ENCODE results near the gene PRKCE.

PRKCE gene

DNA sequence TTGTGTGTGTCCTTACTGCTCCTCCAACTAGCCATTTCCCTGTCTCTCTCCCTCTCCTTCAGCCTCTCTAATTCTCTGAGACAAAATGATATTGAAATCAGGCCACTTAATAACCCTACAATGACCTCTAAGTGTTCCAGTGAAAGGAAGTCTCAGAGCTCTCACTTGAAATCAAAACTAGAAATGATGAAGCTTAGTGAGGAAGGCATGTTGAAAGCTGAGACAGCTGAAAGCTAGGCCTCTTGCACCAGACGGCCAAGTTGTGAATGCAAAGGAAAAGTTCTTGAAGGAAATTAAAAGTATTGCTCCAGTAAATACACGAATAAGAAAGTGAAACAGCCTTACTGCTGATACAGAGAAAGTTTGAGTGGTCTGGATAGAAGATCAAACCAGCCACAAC lies 72.9 kb downstream of the PRKCE start:
- H3K4me3 ChIP-seq (replicated peaks in 1 of 2; ENCODE audit: low read depth in 2 of 2, low read length in 2 of 2): no peak overlapping the region
- TF ChIP-seq CTCF (IDR thresholded peaks at IDR 0.05; ENCODE audit: low read depth, low read length): no peak
- no peak for DNase-seq (ENCODE audit: low read depth in 2 of 2)

GRCh38 chr2:45725731-45726130 lies 74.3 kb downstream of the PRKCE start:
- TF ChIP-seq CTCF (IDR thresholded peaks at IDR 0.05; ENCODE audit: low read depth, low read length): no peak
- no peak for DNase-seq (ENCODE audit: low read depth in 2 of 2)
- no peak overlapping the region for H3K4me3 ChIP-seq (replicated peaks in 1 of 2; ENCODE audit: low read depth in 2 of 2, low read length in 2 of 2)

DNA sequence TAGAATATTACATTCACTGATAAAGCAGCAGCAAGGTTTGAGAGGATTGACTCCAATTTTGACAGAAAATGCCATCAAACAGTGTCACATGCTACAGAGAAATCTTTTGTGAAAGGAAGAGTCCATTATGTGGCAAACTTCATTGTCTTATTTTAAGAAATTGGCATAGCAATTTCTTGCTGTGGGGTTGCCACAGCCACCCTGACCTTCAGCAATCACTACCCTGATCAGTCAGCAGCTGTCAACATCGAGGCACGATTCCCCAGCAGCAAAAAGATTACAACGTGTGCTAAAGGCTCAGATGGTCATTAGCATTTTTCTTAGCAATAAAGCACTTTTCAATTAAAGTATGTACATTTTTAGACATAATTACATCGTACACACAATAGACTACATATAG lies 74.7 kb downstream of the PRKCE start:
- no peak for DNase-seq (ENCODE audit: low read depth in 2 of 2)
- no peak for TF ChIP-seq CTCF (IDR thresholded peaks at IDR 0.05; ENCODE audit: low read depth, low read length)
- no peak overlapping the region for H3K4me3 ChIP-seq (replicated peaks in 1 of 2; ENCODE audit: low read depth in 2 of 2, low read length in 2 of 2)

GRCh38 chr2:45728458-45728942 lies 77.0 kb downstream of the PRKCE start:
- no peak for TF ChIP-seq CTCF (IDR thresholded peaks at IDR 0.05; ENCODE audit: low read depth, low read length)
- no peak for DNase-seq (ENCODE audit: low read depth in 2 of 2)
- no peak overlapping the region for H3K4me3 ChIP-seq (replicated peaks in 1 of 2; ENCODE audit: low read depth in 2 of 2, low read length in 2 of 2)

DNA sequence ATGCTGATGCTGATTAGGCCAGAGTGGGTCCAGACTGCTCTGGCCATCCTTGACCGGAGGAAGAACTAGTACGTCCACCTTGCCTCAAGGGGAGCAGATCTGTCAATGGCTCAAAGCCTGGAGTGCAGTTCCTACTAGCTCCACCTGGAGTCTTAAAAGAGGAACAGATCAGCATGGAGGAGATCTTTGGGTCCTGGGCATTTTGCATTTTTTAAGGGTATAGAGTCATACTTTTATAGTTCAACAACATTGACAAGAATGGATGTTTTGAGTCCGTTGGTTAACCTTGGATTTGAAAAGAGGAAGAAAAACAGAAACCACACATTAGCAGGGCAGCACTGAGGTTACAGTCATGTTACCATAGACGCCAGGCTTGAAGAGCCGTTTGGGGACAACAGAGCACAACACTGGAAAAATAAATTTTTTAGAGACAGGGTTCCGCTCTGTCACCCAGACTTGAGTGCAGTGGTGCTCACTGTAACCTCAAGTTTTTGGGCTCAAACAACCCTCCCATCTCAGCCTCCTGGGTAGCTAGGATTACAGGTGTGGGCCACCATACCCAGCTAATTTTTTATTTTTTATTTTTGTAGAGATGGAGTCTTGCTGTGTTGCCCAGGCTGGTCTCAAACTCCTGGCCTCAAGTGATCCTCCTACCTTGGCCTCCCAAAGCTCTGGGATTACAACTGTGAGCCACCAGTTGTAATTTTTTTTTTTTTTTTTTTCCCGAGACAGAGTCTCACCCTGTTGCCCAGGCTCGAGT lies 78.5 kb downstream of the PRKCE start:
- peak in 1 of 2 donors; percentile 22 for DNase-seq (ENCODE audit: low read depth in 2 of 2)
- TF ChIP-seq CTCF (IDR thresholded peaks at IDR 0.05; ENCODE audit: low read depth, low read length): peak; percentile 47
- no peak overlapping the region for H3K4me3 ChIP-seq (replicated peaks in 1 of 2; ENCODE audit: low read depth in 2 of 2, low read length in 2 of 2)

DNA sequence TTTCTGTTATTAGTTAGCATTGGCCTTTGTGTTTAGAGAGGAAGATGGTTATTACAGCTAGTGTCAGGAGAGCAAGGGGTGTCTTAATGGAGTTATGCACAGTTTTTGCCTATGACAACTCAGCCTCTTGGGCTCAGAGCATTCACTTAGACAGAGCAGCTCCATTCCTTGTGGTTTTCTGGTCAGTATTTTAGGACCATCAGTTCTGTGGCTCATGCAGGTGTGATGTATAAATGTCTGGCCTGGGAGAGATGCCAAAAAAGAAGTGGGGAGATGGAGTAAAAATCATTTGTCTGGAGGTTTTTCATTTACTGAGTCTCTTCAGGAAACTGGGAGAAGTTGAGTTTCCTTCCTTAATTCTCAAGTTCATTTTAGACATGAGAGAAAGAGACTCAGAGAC lies 79.7 kb downstream of the PRKCE start:
- DNase-seq (ENCODE audit: low read depth in 2 of 2): no peak
- no peak overlapping the region for H3K4me3 ChIP-seq (replicated peaks in 1 of 2; ENCODE audit: low read depth in 2 of 2, low read length in 2 of 2)
- TF ChIP-seq CTCF (IDR thresholded peaks at IDR 0.05; ENCODE audit: low read depth, low read length): no peak

GRCh38 chr2:45732436-45732835 lies 81.0 kb downstream of the PRKCE start:
- no peak for DNase-seq (ENCODE audit: low read depth in 2 of 2)
- TF ChIP-seq CTCF (IDR thresholded peaks at IDR 0.05; ENCODE audit: low read depth, low read length): no peak
- H3K4me3 ChIP-seq (replicated peaks in 1 of 2; ENCODE audit: low read depth in 2 of 2, low read length in 2 of 2): no peak overlapping the region
